Urinary bladder (tissue), 4 donors: ENCODE results near the gene UGT2B7. TPM values are rescaled to one million over a fixed set of nuclear protein-coding genes. Genes with fewer than 3 reads are reported as not detected.

ENCODE experiments used
- DNase-seq: peaks from one replicate; pipeline ENCODE4 v3.0.0-alpha.2; 2015; ENCODE audit errors: extremely low spot score
- H3K27ac ChIP-seq: one replicate; pipeline ENCODE4 v1.5.1; 2013; ENCODE audit warnings: low read depth, mild to moderate bottlenecking, moderate library complexity
- H3K36me3 ChIP-seq: one replicate; pipeline ENCODE4 v1.6.1; 2013; ENCODE audit warnings: mild to moderate bottlenecking, moderate library complexity; ENCODE audit not compliant: insufficient read depth
- H3K4me1 ChIP-seq: one replicate; pipeline ENCODE4 v1.6.1; 2013; ENCODE audit warnings: mild to moderate bottlenecking, moderate library complexity; ENCODE audit not compliant: insufficient read depth
- H3K4me3 ChIP-seq: one replicate; pipeline ENCODE4 v1.5.1; 2013; ENCODE audit warnings: low read depth, low read length
- WGBS: extraction: QIAGEN DNeasy Blood & Tissue Kit; methylation state at CpG from one replicate; pipeline ENCODE4 v1.1.7; 2013; 5-methylcytosine and 5-hydroxymethylcytosine counted together
- polyA plus RNA-seq: library from polyadenylated mRNA; stranded (reverse); fragments of 200-250 nt; gene quantifications from one replicate; pipeline ENCODE4 v1.2.3, GENCODE V29; 2013
- total RNA-seq: library from RNA; depleted of rRNA; stranded (reverse); fragments of >200 nt; gene quantifications from one replicate; pipeline ENCODE4 v1.2.3, GENCODE V29; 2014
- donor health status: healthy with polysubstance abuse.
- donor health status: healthy.

Gene UGT2B7
- total and polyA plus RNA-seq, 2 donors = 0.25 to 0.48 TPM

DNA sequence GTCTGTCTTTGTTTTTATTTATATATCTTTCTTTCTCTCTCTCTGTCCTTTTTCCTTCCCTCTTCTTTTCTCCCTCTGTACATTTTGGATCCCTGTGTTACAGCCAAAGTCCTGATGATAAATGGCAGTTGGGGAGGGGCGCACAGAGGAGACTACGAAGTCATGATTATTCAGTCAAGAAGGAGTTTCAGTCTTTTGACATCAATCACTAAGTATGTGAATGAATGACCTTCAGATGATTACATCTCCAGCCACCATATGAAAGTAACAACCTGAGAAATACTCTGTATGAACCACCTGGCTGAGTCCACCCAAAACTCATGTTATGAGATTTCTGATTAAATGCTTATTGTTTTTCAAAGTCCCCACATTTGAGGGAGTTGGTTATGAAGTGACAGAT, 45.0 kb downstream of the UGT2B7 start:
- no peaks in the 10 kb centered on the region for H3K4me1 ChIP-seq
- no peak for DNase-seq
- no peak overlapping the region for H3K27ac ChIP-seq
- 88% methylated on average over 2 of the region's 2 CpGs for WGBS
- H3K36me3 ChIP-seq = no peaks in the 10 kb centered on the region
- no peak overlapping the region for H3K4me3 ChIP-seq

DNA sequence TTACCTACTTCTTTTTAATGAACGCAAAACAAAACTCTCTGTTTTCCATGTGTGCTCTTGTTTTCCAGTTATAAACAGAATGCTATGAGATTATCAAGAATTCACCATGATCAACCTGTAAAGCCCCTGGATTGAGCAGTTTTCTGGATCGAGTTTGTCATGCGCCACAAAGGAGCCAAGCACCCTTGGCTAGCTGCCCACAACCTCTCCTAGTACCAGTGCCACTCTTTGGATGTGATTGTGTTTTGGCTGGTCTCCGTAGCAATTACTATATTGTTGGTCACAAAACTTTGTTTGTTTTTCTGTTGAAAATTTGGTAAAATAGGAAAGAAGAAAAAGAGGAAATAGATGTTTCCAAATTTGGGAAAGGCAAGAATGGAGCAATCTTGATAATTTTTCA, 51.1 kb downstream of the UGT2B7 start:
- no peak for DNase-seq
- WGBS = 79% methylated on average over 4 of the region's 4 CpGs
- no peak overlapping the region for H3K27ac ChIP-seq

DNA sequence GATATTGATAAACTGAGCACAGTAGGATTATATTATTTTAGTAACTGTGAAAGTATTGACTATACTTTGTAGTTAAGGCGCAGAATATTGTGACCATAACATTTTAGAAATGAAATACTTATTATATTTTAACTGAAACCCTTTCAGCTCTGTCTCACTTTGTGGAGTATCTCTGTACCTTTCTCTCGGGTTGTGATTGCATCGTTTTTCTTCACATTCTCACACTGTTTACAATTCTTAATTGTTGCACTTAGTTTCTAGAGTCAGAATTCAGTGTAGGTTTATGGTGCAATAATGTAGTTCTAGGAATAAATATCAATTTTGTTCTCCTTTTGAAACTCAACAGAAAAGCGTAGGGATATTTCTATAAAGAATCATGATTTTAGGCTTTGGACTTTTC, 57.7 kb downstream of the UGT2B7 start:
- H3K4me3 ChIP-seq = no peak overlapping the region
- no peak for DNase-seq
- H3K36me3 ChIP-seq = no peaks in the 10 kb centered on the region
- no peak overlapping the region for H3K27ac ChIP-seq
- 85% methylated on average over 4 of the region's 4 CpGs for WGBS
- H3K4me1 ChIP-seq = no peaks in the 10 kb centered on the region

More for the DNA sequence above, 51.1 kb downstream of the UGT2B7 start:
- Histone ChIP-seq H3K36me3 (no peaks in the 10 kb centered on the region), H3K4me1 (no peaks in the 10 kb centered on the region), H3K4me3 (no peak overlapping the region)

DNA sequence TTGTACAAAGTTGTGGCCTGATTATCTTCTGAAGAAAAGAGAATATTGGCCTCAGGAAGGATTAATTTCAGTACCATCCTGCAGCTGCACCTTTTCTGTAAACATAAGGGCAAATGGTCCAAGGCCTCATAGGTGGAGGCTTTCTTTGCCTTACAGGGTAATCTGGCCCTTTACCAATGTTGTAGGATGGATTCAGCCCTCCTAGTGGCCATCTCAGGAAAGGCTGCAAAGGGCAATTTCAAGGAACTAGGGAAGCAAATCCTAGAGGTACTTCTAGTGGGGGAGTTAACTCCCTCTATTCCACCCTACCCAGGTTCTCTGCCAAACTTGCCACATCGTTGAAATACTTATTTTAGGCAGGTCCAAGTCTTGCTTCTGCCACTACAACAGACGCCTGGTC, 60.6 kb downstream of the UGT2B7 start:
- Histone ChIP-seq H3K4me1 (no peaks in the 10 kb centered on the region), H3K27ac (no peak overlapping the region), H3K36me3 (no peaks in the 10 kb centered on the region), H3K4me3 (no peak overlapping the region)
- 82% methylated on average over 2 of the region's 2 CpGs for WGBS
- DNase-seq = no peak

Other genes with a start within 250 kb of the UGT2B7 start
- 0.53 TPM for gene UGT2A3, start 144.7 kb upstream of the UGT2B7 start, total RNA-seq
- not detected for gene UGT2A3, start 144.7 kb upstream of the UGT2B7 start, polyA plus RNA-seq
- gene UGT2B11, start 118.3 kb downstream of the UGT2B7 start, total RNA-seq = not detected
- gene UGT2B11, start 118.3 kb downstream of the UGT2B7 start, polyA plus RNA-seq = not detected
- not detected for gene UGT2B28, start 184.0 kb downstream of the UGT2B7 start, total RNA-seq
- gene UGT2B28, start 184.0 kb downstream of the UGT2B7 start, polyA plus RNA-seq = not detected